HCT116 (cell line): ENCODE results near the gene PDE9A. TPM values are rescaled to one million over a fixed set of nuclear protein-coding genes. Genes with fewer than 3 reads are reported as not detected.
A peak's percentile ranks its signal among the peaks of the same experiment; 100 is the strongest.

Experiments used
- ATAC-seq: fragments of 200-7000 bp; cut with Tn5 transposase; 2 replicates; pipeline ENCODE4 v1.9.1; 2020; ENCODE audit warnings: mild to moderate bottlenecking, moderate library complexity
- BruUV-seq: library from RNA; stranded (reverse); fragments of 400-500 nt; replicated peaks from 2 replicates; lab custom pipeline; 2021; lab: Mats Ljungman, UMichigan
- CTCF ChIA-PET: fragments of 300-600 bp; sonication (Branson Sonifier 250); formaldehyde crosslinking; loops from one replicate; lab custom pipeline; 2021; ENCODE audit warnings: antibody characterized with exemption; lab: Charles Lee
- POLR2A ChIA-PET: fragments of 300-600, 350-600 bp; sonication (Branson Sonifier 250); formaldehyde crosslinking; loops from one replicate; lab custom pipeline; 2021; ENCODE audit warnings: antibody characterized with exemption; lab: Charles Lee
- RAD21 ChIA-PET, 2 experiments: fragments of 300-600 bp; sonication (Branson Sonifier 250); formaldehyde crosslinking; loops; one replicate each; lab custom pipeline; 2023; ENCODE audit warnings: low total read pairs in 2 of 2; ENCODE audit not compliant: uncharacterized antibody in 2 of 2, unreplicated experiment in 2 of 2, low non-redundant PET in 1 of 2; lab: Charles Lee
- DNase-seq: peaks from one replicate; pipeline ENCODE4 v3.0.0-alpha.2; 2010; ENCODE audit warnings: low read depth, low spot score
- H2AFZ ChIP-seq: fragments of 200-600 bp; shearing (Covaris generic), sonication (generic); 2 replicates; pipeline ENCODE4 v1.6.1; 2017; ENCODE audit warnings: low read depth, mixed run types, mixed read lengths, antibody characterized with exemption, low read length; ENCODE audit not compliant: poor library complexity, severe bottlenecking
- H3K27ac ChIP-seq: 2 replicates; pipeline ENCODE4 v1.5.1; 2012; ENCODE audit warnings: low read depth, low read length
- H3K27me3 ChIP-seq: fragments of 200-600 bp; sonication (generic); 2 replicates; pipeline ENCODE4 v1.6.1; 2016; ENCODE audit warnings: mixed run types, low read length, mixed read lengths; ENCODE audit not compliant: insufficient read depth
- H3K36me3 ChIP-seq, 2 experiments: fragments of 200-500 bp in 1 of 2; fragments of 200-600 bp in 1 of 2; sonication (Bioruptor generic) in 1 of 2; sonication (generic) in 1 of 2; 2 replicates each; pipeline versions ENCODE4 v1.5.1 to v1.6.1; 2014 to 2016; ENCODE audit warnings: low read length in 2 of 2, inconsistent platforms in 1 of 2, mixed read lengths in 1 of 2, mixed run types in 1 of 2; ENCODE audit not compliant: insufficient read depth in 2 of 2, control insufficient read depth in 1 of 2
- H3K4me1 ChIP-seq, 2 experiments: fragments of 200-600 bp in 1 of 2; sonication (generic) in 1 of 2; 2 replicates each; pipeline versions ENCODE4 v1.5.1 to v1.6.1; 2012 to 2017; ENCODE audit warnings: low read length in 2 of 2, inconsistent platforms in 1 of 2, mild to moderate bottlenecking in 1 of 2, mixed read lengths in 1 of 2, mixed run types in 1 of 2, moderate library complexity in 1 of 2; ENCODE audit not compliant: insufficient read depth in 2 of 2, control insufficient read depth in 1 of 2
- H3K4me2 ChIP-seq: fragments of 200-600 bp; sonication (generic); 2 replicates; pipeline ENCODE4 v1.6.1; 2017; ENCODE audit warnings: mixed run types, low read length, mixed read lengths
- H3K4me3 ChIP-seq, 2 experiments: fragments of 200-600 bp in 1 of 2; sonication (generic) in 1 of 2; replicated peaks in 1 of 2; 2 replicates each; pipeline ENCODE4 v1.5.1; 2011 to 2016; ENCODE audit warnings: low read length in 2 of 2, control low read depth in 1 of 2, low read depth in 1 of 2, mild to moderate bottlenecking in 1 of 2, mixed read lengths in 1 of 2, mixed run types in 1 of 2
- H3K79me2 ChIP-seq: fragments of 200-600 bp; sonication (generic); 2 replicates; pipeline ENCODE4 v1.6.1; 2017; ENCODE audit warnings: mild to moderate bottlenecking, mixed run types, low read length, moderate library complexity, mixed read lengths; ENCODE audit not compliant: insufficient read depth
- H3K9ac ChIP-seq: fragments of 200-600 bp; sonication (generic); 2 replicates; pipeline ENCODE4 v1.6.1; 2016; ENCODE audit warnings: low read length, mixed read lengths
- H3K9me2 ChIP-seq: fragments of 200-600 bp; sonication (generic), shearing (Covaris generic); 2 replicates; pipeline ENCODE4 v1.6.1; 2017; ENCODE audit warnings: mixed run types, mild to moderate bottlenecking, moderate library complexity; ENCODE audit not compliant: insufficient read depth
- H3K9me3 ChIP-seq, 2 experiments: fragments of 200-500 bp in 1 of 2; fragments of 200-600 bp in 1 of 2; sonication (Bioruptor generic) in 1 of 2; sonication (generic) in 1 of 2; 2 replicates each; pipeline ENCODE4 v1.6.1; 2014 to 2017; ENCODE audit warnings: low read length in 2 of 2, mixed read lengths in 2 of 2, inconsistent platforms in 1 of 2, low read depth in 1 of 2, mild to moderate bottlenecking in 1 of 2, mixed run types in 1 of 2, moderate library complexity in 1 of 2; ENCODE audit not compliant: control insufficient read depth in 1 of 2, insufficient read depth in 1 of 2
- H4K20me1 ChIP-seq: fragments of 200-600 bp; sonication (generic), shearing (Covaris generic); 2 replicates; pipeline ENCODE4 v1.6.1; 2017; ENCODE audit warnings: mixed run types, mild to moderate bottlenecking, moderate library complexity; ENCODE audit not compliant: insufficient read depth
- CBX3 ChIP-seq: IDR thresholded peaks from 2 replicates; pipeline ENCODE4 v1.6.1; 2012; ENCODE audit warnings: low read depth
- EGR1 ChIP-seq: IDR thresholded peaks from 2 replicates; pipeline ENCODE4 v1.6.1; 2012; ENCODE audit warnings: low read depth
- ELF1 ChIP-seq: IDR thresholded peaks from 2 replicates; pipeline ENCODE4 v1.6.1; 2012; ENCODE audit warnings: low read depth, borderline replicate concordance
- EZH2 ChIP-seq: fragments of 200-600 bp; sonication (generic); IDR thresholded peaks from 2 replicates; pipeline ENCODE4 v1.6.1; 2017; ENCODE audit warnings: antibody characterized with exemption, mixed run types
- EZH2phosphoT487 ChIP-seq: fragments of 200-600 bp; IDR thresholded peaks from 2 replicates; pipeline ENCODE4 v1.6.1; 2018; ENCODE audit warnings: antibody characterized with exemption, borderline replicate concordance
- FOSL1 ChIP-seq: IDR thresholded peaks from 2 replicates; pipeline ENCODE4 v1.6.1; 2012; ENCODE audit warnings: low read depth
- JUND ChIP-seq: IDR thresholded peaks from 2 replicates; pipeline ENCODE4 v1.6.1; 2012
- POLR2A ChIP-seq: IDR thresholded peaks from 2 replicates; pipeline ENCODE4 v1.7.0; 2011; ENCODE audit warnings: borderline replicate concordance; ENCODE audit not compliant: insufficient read depth, insufficient read length; ENCODE audit errors: extremely low read depth
- POLR2AphosphoS5 ChIP-seq: IDR thresholded peaks from 2 replicates; pipeline ENCODE4 v1.6.1; 2011; ENCODE audit warnings: mild to moderate bottlenecking, low read depth, low read length, moderate library complexity
- RAD21 ChIP-seq: IDR thresholded peaks from 2 replicates; pipeline ENCODE4 v1.6.1; 2012; ENCODE audit warnings: low read depth, mild to moderate bottlenecking
- SIN3A ChIP-seq: IDR thresholded peaks from 2 replicates; pipeline ENCODE4 v1.6.1; 2012; ENCODE audit warnings: low read depth
- SP1 ChIP-seq: IDR thresholded peaks from 2 replicates; pipeline ENCODE4 v1.6.1; 2012; ENCODE audit warnings: low read depth
- SRF ChIP-seq: IDR thresholded peaks from 2 replicates; pipeline ENCODE4 v1.6.1; 2012; ENCODE audit warnings: low read depth
- TCF7L2 ChIP-seq: IDR thresholded peaks from 2 replicates; pipeline ENCODE4 v1.7.0; 2011; ENCODE audit warnings: borderline replicate concordance, inconsistent platforms; ENCODE audit not compliant: insufficient read depth, insufficient read length; ENCODE audit errors: extremely low read depth
- ZFX ChIP-seq: fragments of 450-650 bp; IDR thresholded peaks from 2 replicates; pipeline ENCODE4 v1.6.1; 2017
- ZNF274 ChIP-seq: fragments of 200-500 bp; sonication (Bioruptor generic); IDR thresholded peaks from 2 replicates; pipeline ENCODE4 v1.6.1; 2014; ENCODE audit warnings: mild to moderate bottlenecking, low read depth, low read length, inconsistent platforms
- intact Hi-C: fragments of 100-400 bp; cut with micrococcal nuclease; formaldehyde crosslinking; loops from 2 replicates; pipeline ENCODE4 v1.10.0; 2022
- total RNA-seq: library from RNA; stranded (reverse); gene quantifications from one replicate; pipeline ENCODE4 v1.2.1, GENCODE V29; 2021; ENCODE audit not compliant: unreplicated experiment
- TF ChIP-seq, protein P1 (sequence below), 3 experiments: fragments of 200-600 bp in 1 of 3; sonication (generic) in 1 of 3; IDR thresholded peaks in 2 of 3; conservative IDR thresholded peaks in 1 of 3; 2 replicates each; pipeline ENCODE4 v1.5.1; 2012 to 2017; ENCODE audit warnings: low read depth in 2 of 3, low read length in 2 of 3, antibody characterized with exemption in 1 of 3, borderline replicate concordance in 1 of 3, control low read depth in 1 of 3, mild to moderate bottlenecking in 1 of 3, mixed read lengths in 1 of 3, mixed run types in 1 of 3, moderate library complexity in 1 of 3; ENCODE audit not compliant: insufficient read depth in 1 of 3
- TF ChIP-seq, protein P2 (sequence below): IDR thresholded peaks from 2 replicates; pipeline ENCODE4 v1.6.1; 2012

The PDE9A gene
- total RNA-seq, 1 experiment from 2014 or later, result 31.4 TPM

DNA sequence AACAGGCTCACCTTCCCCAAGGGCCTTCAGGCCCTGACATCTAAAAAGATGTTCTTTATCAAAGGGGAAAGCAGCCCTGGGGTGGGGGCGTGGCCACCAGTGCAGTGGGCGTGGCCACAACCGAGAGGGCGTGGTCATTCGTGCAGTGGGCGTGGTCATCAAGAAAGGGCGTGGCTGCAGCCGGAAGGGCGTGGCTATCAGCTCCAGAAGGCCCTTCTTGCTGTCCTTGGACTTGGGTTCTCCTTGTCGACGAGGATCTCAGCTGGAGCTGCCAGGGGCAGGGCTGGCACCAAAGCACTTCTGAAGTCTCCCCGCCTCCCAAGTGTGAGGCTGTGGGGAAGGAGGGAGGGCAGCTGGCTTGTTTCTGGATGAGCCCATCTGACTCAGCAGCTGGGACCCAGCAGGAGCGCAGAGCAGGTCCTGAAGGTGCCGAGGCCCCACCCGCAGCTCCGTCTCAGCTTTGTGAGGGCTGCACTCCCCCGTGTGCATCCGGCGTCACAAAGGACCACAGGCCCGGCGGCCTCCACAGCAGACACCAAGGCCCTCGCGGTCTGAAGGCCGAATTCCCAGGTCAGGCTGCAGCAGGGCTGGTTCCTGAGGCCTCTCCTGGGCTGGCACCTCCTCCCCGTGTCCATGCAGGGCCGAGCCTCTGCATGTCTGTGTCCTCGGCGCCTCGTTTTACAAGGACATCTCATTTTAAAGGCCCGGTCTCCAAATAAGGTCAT lies 12.8 kb downstream of the PDE9A start:
- Histone ChIP-seq H3K27ac (no peak overlapping the region), H3K4me1 (peaks cover 25 to 28% of the 10 kb centered on the region in 2 experiments; a peak in 3 of 4 replicates), H3K79me2 (no peaks in the 10 kb centered on the region; the same call in 1 of the 2 replicates), H3K36me3 (peaks cover 3 to 5% of the 10 kb centered on the region in 2 experiments; a peak in 2 of 4 replicates), H4K20me1 (no peaks in the 10 kb centered on the region), H2AFZ (no peak overlapping the region), H3K9me3 (no peaks in the 10 kb centered on the region), H3K9me2 (no peaks in the 10 kb centered on the region), H3K4me2 (no peak overlapping the region), H3K4me3 (no peak overlapping the region), H3K27me3 (no peaks in the 10 kb centered on the region), H3K9ac (no peak overlapping the region)
- RAD21 ChIA-PET, result no interaction called here
- POLR2A ChIA-PET, result no interaction called here
- intact Hi-C loops, result no loop called here
- TF ChIP-seq JUND (no peak), ZNF274 (no peak), EGR1 (no peak), ZFX (no peak), RAD21 (no peak), ELF1 (no peak), FOSL1 (no peak), TCF7L2 (no peak), SP1 (no peak), POLR2AphosphoS5 (no peak), SIN3A (no peak), CBX3 (no peak), EZH2phosphoT487 (no peak), SRF (no peak), POLR2A (no peak), EZH2 (no peak)
- TF ChIP-seq, protein P1, sequence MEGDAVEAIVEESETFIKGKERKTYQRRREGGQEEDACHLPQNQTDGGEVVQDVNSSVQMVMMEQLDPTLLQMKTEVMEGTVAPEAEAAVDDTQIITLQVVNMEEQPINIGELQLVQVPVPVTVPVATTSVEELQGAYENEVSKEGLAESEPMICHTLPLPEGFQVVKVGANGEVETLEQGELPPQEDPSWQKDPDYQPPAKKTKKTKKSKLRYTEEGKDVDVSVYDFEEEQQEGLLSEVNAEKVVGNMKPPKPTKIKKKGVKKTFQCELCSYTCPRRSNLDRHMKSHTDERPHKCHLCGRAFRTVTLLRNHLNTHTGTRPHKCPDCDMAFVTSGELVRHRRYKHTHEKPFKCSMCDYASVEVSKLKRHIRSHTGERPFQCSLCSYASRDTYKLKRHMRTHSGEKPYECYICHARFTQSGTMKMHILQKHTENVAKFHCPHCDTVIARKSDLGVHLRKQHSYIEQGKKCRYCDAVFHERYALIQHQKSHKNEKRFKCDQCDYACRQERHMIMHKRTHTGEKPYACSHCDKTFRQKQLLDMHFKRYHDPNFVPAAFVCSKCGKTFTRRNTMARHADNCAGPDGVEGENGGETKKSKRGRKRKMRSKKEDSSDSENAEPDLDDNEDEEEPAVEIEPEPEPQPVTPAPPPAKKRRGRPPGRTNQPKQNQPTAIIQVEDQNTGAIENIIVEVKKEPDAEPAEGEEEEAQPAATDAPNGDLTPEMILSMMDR (IDR thresholded peaks at IDR 0.05 in 2 of 3, conservative IDR thresholded peaks at IDR 0.05 in 1 of 3; ENCODE audit: borderline replicate concordance in 1 of 3, insufficient read depth in 1 of 3, low read depth in 2 of 3, low read length in 2 of 3), result no peak
- TF ChIP-seq, protein P2, sequence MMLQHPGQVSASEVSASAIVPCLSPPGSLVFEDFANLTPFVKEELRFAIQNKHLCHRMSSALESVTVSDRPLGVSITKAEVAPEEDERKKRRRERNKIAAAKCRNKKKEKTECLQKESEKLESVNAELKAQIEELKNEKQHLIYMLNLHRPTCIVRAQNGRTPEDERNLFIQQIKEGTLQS, result no peak
- no peak for DNase-seq
- CTCF ChIA-PET, result no interaction called here
- ATAC-seq, result peak; percentile 64
- no TSS peak for BruUV-seq
